Ishikawa (cell line): ENCODE results near the gene LMTK2.

Source experiments
- CEBPB ChIP-seq: IDR thresholded peaks from 2 replicates; pipeline ENCODE4 v1.6.1; 2012
- CREB1 ChIP-seq: IDR thresholded peaks from 2 replicates; pipeline ENCODE4 v1.6.1; 2012; ENCODE audit warnings: low read depth
- EGR1 ChIP-seq: IDR thresholded peaks from 2 replicates; pipeline ENCODE4 v1.6.1; 2012
- EP300 ChIP-seq: IDR thresholded peaks from 2 replicates; pipeline ENCODE4 v1.6.1; 2012; ENCODE audit warnings: borderline replicate concordance
- FOXM1 ChIP-seq: IDR thresholded peaks from 2 replicates; pipeline ENCODE4 v1.6.1; 2012; ENCODE audit warnings: low read depth, borderline replicate concordance
- NFIC ChIP-seq: IDR thresholded peaks from 2 replicates; pipeline ENCODE4 v1.6.1; 2012
- RAD21 ChIP-seq: IDR thresholded peaks from 2 replicates; pipeline ENCODE4 v1.6.1; 2012; ENCODE audit warnings: low read depth
- REST ChIP-seq: IDR thresholded peaks from 2 replicates; pipeline ENCODE4 v1.6.1; 2012; ENCODE audit warnings: low read depth, mild to moderate bottlenecking
- TAF1 ChIP-seq: IDR thresholded peaks from 2 replicates; pipeline ENCODE4 v1.6.1; 2012; ENCODE audit warnings: low read depth, mild to moderate bottlenecking
- TCF12 ChIP-seq: IDR thresholded peaks from 2 replicates; pipeline ENCODE4 v1.6.1; 2012; ENCODE audit warnings: low read depth
- TEAD4 ChIP-seq: IDR thresholded peaks from 2 replicates; pipeline ENCODE4 v1.6.1; 2012
- USF1 ChIP-seq: IDR thresholded peaks from 2 replicates; pipeline ENCODE4 v1.6.1; 2012
- YY1 ChIP-seq: IDR thresholded peaks from 2 replicates; pipeline ENCODE4 v1.6.1; 2012; ENCODE audit warnings: low read depth
- ZBTB7A ChIP-seq: IDR thresholded peaks from 2 replicates; pipeline ENCODE4 v1.6.1; 2012; ENCODE audit warnings: low read depth
- TF ChIP-seq, protein P1 (sequence below): IDR thresholded peaks from 2 replicates; pipeline ENCODE4 v1.6.1; 2012

The LMTK2 gene

GRCh38 chr7:98187138-98187502 is 80.5 kb downstream of the LMTK2 start:
- TF ChIP-seq CREB1 (no peak), EP300 (no peak), RAD21 (no peak), TCF12 (no peak), TAF1 (no peak), REST (no peak), EGR1 (no peak), FOXM1 (no peak), NFIC (no peak), USF1 (no peak)

DNA sequence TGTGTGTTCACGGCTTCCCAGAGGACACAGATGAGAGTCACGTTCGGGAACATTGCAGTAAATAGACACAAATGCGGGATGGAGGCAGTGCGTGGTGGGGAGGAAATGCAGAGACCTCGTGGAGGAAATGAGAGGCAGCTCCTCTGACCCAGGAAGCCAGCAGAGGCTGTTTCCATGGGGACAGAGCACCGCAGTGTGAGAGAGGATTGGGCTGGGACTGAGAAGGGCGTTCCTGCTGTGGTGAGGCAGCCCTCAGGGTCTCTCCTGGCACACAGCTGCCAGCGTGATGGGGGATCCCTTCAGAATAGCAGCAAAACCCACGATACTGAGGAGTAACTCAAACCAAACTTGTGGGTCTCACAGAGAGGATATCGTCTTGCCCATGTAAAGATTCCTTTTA is 82.9 kb downstream of the LMTK2 start:
- TF ChIP-seq TCF12 (no peak), USF1 (no peak), NFIC (no peak), CREB1 (no peak), CEBPB (no peak), TEAD4 (no peak), REST (no peak), FOXM1 (no peak), EP300 (no peak), TAF1 (no peak), YY1 (no peak), EGR1 (no peak), ZBTB7A (no peak)
- TF ChIP-seq, protein P1, sequence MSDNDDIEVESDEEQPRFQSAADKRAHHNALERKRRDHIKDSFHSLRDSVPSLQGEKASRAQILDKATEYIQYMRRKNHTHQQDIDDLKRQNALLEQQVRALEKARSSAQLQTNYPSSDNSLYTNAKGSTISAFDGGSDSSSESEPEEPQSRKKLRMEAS = no peak

DNA sequence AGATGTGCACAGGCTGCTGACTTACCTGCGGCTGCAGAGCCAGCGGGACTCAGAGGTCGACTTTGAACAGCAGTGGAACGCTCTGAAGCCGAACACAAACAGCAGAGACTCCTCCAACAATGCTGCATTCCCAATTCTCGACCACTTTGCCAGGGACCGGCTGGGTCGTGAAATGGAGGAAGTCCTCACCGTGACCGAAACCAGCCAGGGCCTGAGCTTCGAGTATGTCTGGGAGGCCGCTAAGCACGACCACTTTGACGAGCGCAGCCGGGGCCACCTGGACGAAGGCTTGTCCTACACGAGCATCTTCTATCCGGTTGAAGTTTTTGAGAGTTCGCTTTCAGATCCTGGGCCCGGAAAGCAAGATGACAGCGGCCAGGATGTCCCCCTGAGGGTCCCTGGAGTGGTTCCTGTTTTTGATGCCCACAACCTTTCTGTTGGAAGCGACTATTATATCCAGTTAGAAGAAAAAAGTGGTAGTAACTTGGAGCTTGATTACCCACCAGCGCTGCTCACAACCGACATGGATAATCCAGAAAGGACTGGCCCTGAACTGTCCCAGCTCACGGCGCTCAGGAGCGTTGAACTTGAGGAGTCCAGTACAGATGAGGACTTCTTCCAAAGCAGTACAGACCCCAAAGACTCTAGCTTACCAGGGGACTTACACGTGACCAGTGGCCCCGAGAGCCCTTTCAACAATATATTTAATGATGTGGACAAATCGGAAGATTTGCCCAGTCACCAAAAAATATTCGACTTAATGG is 85.2 kb downstream of the LMTK2 start:
- TF ChIP-seq EGR1 = no peak
- TF ChIP-seq TAF1 = no peak
- no peak for TF ChIP-seq REST
- TF ChIP-seq USF1 = no peak
- no peak for TF ChIP-seq NFIC
- TF ChIP-seq ZBTB7A = no peak
- TF ChIP-seq FOXM1 = no peak
- no peak for TF ChIP-seq TCF12
- TF ChIP-seq EP300 = no peak
- TF ChIP-seq YY1 = no peak
- TF ChIP-seq, protein P1 = no peak
- no peak for TF ChIP-seq TEAD4

GRCh38 chr7:98192781-98193457 is 86.3 kb downstream of the LMTK2 start:
- no peak for TF ChIP-seq REST
- no peak for TF ChIP-seq FOXM1
- TF ChIP-seq EP300 = no peak
- no peak for TF ChIP-seq RAD21
- TF ChIP-seq CEBPB = no peak
- TF ChIP-seq TAF1 = no peak
